ENCODE measurements around the gene SUCLG2. TPM values are rescaled to one million over a fixed set of nuclear protein-coding genes. Genes with fewer than 3 reads are reported as not detected.

The SUCLG2 gene
- total RNA-seq, 1 experiment from 2014 or later: 38.5 TPM

DNA sequence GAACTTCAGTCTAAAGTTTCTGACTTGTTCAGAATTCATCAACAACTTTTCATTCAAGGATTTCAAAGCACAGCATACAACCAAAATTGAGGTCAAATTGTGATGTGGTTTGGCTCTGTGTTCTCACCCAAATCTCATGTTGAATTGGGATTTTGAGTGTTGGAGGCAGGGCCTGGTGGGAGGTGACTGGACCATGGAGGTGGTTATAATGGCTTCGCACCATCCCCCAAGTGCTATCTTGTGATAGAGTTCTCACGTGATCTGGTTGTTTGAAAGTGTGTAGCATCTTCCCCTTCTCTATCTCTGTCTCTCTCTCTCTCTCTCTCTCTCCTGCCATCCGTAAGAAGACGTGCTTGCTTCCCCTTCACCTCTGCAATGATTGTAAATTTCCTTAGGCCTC, 19.6 kb upstream of the SUCLG2 start:
- H3K4me2 ChIP-seq (ENCODE audit: insufficient read depth, insufficient read length, low read length): no peak overlapping the region
- no peaks in the 10 kb centered on the region for H3K9me3 ChIP-seq (ENCODE audit: control insufficient read depth, low read depth, low read length)
- no peak overlapping the region for H3K4me3 Mint-ChIP-seq
- no peak overlapping the region for H3K18ac ChIP-seq (ENCODE audit: insufficient read length, low read depth, low read length)
- peak overlapping the region in 2 of 3 experiments; percentile 28 to 38; a peak in 3 of 7 replicates for H3K27ac Mint-ChIP-seq
- no peak overlapping the region for H2BK20ac ChIP-seq (ENCODE audit: low read depth, low read length, poor library complexity, severe bottlenecking)
- H4K91ac ChIP-seq (ENCODE audit: insufficient read length, low read depth, low read length): no peak overlapping the region
- H4K20me1 ChIP-seq (ENCODE audit: control insufficient read depth, insufficient read depth, insufficient read length): no peaks in the 10 kb centered on the region
- H3K27me3 Mint-ChIP-seq (ENCODE audit: low read depth): no peaks in the 10 kb centered on the region
- H3K79me1 ChIP-seq (ENCODE audit: insufficient read depth, low read depth, low read length, poor library complexity, severe bottlenecking): no peaks in the 10 kb centered on the region
- TF ChIP-seq, protein P1, sequence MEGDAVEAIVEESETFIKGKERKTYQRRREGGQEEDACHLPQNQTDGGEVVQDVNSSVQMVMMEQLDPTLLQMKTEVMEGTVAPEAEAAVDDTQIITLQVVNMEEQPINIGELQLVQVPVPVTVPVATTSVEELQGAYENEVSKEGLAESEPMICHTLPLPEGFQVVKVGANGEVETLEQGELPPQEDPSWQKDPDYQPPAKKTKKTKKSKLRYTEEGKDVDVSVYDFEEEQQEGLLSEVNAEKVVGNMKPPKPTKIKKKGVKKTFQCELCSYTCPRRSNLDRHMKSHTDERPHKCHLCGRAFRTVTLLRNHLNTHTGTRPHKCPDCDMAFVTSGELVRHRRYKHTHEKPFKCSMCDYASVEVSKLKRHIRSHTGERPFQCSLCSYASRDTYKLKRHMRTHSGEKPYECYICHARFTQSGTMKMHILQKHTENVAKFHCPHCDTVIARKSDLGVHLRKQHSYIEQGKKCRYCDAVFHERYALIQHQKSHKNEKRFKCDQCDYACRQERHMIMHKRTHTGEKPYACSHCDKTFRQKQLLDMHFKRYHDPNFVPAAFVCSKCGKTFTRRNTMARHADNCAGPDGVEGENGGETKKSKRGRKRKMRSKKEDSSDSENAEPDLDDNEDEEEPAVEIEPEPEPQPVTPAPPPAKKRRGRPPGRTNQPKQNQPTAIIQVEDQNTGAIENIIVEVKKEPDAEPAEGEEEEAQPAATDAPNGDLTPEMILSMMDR (conservative IDR thresholded peaks at IDR 0.05): no peak
- no peak overlapping the region for H2BK5ac ChIP-seq (ENCODE audit: insufficient read length, low read length)
- no peak overlapping the region for H3K27ac ChIP-seq (ENCODE audit: insufficient read length, low read depth, low read length)
- H3K23me2 ChIP-seq (ENCODE audit: insufficient read length, low read depth, low read length, poor library complexity, severe bottlenecking): no peaks in the 10 kb centered on the region
- peaks cover 0 to 2% (median 0%) of the 10 kb centered on the region in 3 experiments; a peak in 4 of 7 replicates for H3K36me3 Mint-ChIP-seq (ENCODE audit: insufficient read depth in 1 of 3, low read depth in 3 of 3)
- no peak overlapping the region for H3K4ac ChIP-seq (ENCODE audit: low read depth, low read length)
- no peak overlapping the region for H4K5ac ChIP-seq (ENCODE audit: insufficient read length, low read depth, low read length)
- H3K4me1 Mint-ChIP-seq: peaks cover 0 to under 1% of the 10 kb centered on the region in 2 experiments; a peak in 1 of 4 replicates
- H3K27me3 ChIP-seq (ENCODE audit: insufficient read depth, low read length): no peaks in the 10 kb centered on the region
- no peak overlapping the region for H3K14ac ChIP-seq (ENCODE audit: insufficient read depth, low read length)
- H3K56ac ChIP-seq (ENCODE audit: insufficient read length, low read depth, low read length): no peak overlapping the region
- H3T11ph ChIP-seq (ENCODE audit: low read length): no peak overlapping the region
- no peak for DNase-seq
- no peak overlapping the region for H2AFZ ChIP-seq (ENCODE audit: low read length)
- no peak overlapping the region for H4K8ac ChIP-seq (replicated peaks; ENCODE audit: insufficient read length, low read depth, low read length)
- H3K23ac ChIP-seq (ENCODE audit: insufficient read length, low read depth, low read length): no peak overlapping the region
- no peaks in the 10 kb centered on the region for H3K79me2 ChIP-seq (ENCODE audit: insufficient read depth, low read length)
- no peak overlapping the region for H2BK12ac ChIP-seq (ENCODE audit: insufficient read length, low read depth, low read length)
- no peak overlapping the region for H2AK5ac ChIP-seq (ENCODE audit: insufficient read length, low read length)
- no peak overlapping the region for H2BK120ac ChIP-seq (ENCODE audit: low read depth, low read length, poor library complexity, severe bottlenecking)
- no peak overlapping the region for H3K9ac ChIP-seq (ENCODE audit: extremely low read depth, insufficient read length, low read length)
- no CpG with 5 or more reads among the region's 4 CpGs for WGBS (ENCODE audit: extremely low coverage, insufficient read length, low lambda C conversion rate)
- no peak overlapping the region for H2BK15ac ChIP-seq (ENCODE audit: low read depth, low read length)
- H3K9me3 Mint-ChIP-seq: peaks cover 0 to 4% of the 10 kb centered on the region in 2 experiments; a peak in 2 of 5 replicates
- no peaks in the 10 kb centered on the region for H3K4me1 ChIP-seq (ENCODE audit: insufficient read depth, low read length)

Measured in H9 (cell line).